GM12878 (cell line): ENCODE results near the gene APC2. TPM values are rescaled to one million over a fixed set of nuclear protein-coding genes. Genes with fewer than 3 reads are reported as not detected.

Experiments
- ATAC-seq: fragments of 200-7000 bp; cut with Tn5 transposase; 3 replicates; pipeline ENCODE4 v1.9.1; 2020; ENCODE audit warnings: mild to moderate bottlenecking, moderate library complexity
- BruUV-seq: library from RNA; stranded (reverse); fragments of 400-500 nt; replicated peaks from 2 replicates; lab custom pipeline; 2021; lab: Mats Ljungman, UMichigan
- CTCF ChIA-PET: fragments of 300-600 bp; sonication (Branson Sonifier 250); formaldehyde crosslinking; extraction: SDS; loops from one replicate; lab custom pipeline; 2021; ENCODE audit warnings: inconsistent platforms; lab: Yijun Ruan, JAX
- POLR2A ChIA-PET: fragments of 350-600 bp; formaldehyde crosslinking; extraction: SDS; loops from one replicate; lab custom pipeline; 2021; ENCODE audit warnings: inconsistent platforms; lab: Charles Lee
- RAD21 ChIA-PET: fragments of 300-600 bp; sonication (Branson Sonifier 250); formaldehyde crosslinking; loops from one replicate; lab custom pipeline; 2023; ENCODE audit warnings: antibody characterized with exemption; ENCODE audit not compliant: unreplicated experiment; lab: Charles Lee
- SMC1A ChIA-PET: fragments of 300-600 bp; sonication (Branson Sonifier 250); formaldehyde crosslinking; loops from one replicate; lab custom pipeline; 2023; ENCODE audit not compliant: unreplicated experiment, uncharacterized antibody; lab: Charles Lee
- DNase-seq: peaks from one replicate; pipeline ENCODE4 v3.0.0-alpha.2; 2011; ENCODE audit warnings: low read depth, low spot score
- FAIRE-seq: peaks from 3 replicates; lab custom pipeline; 2011; peaks lifted over from hg19 to GRCh38; lab: Jason Lieb, UNC
- H2AFZ ChIP-seq: 2 replicates; pipeline ENCODE4 v1.6.0; 2011; ENCODE audit warnings: low read depth, low read length, control low read depth; ENCODE audit not compliant: control insufficient read depth
- H3K27ac ChIP-seq: 2 replicates; pipeline ENCODE4 v1.5.1; 2011; ENCODE audit warnings: control low read depth; ENCODE audit not compliant: control insufficient read depth, insufficient read depth
- H3K27me3 ChIP-seq, 2 experiments: replicated peaks in 1 of 2; 2 replicates each; pipeline versions ENCODE4 v1.6.0 to v1.6.1; 2011; ENCODE audit warnings: low read length in 1 of 2; ENCODE audit not compliant: control insufficient read depth in 2 of 2, insufficient read depth in 2 of 2
- H3K36me3 ChIP-seq, 2 experiments: 2 replicates each; pipeline ENCODE4 v1.5.1; 2011; ENCODE audit warnings: low read length in 1 of 2; ENCODE audit not compliant: control insufficient read depth in 2 of 2, insufficient read depth in 2 of 2
- H3K4me1 ChIP-seq: 2 replicates; pipeline ENCODE4 v1.6.1; 2011; ENCODE audit warnings: mild to moderate bottlenecking, low read length, moderate library complexity, mixed read lengths; ENCODE audit not compliant: control insufficient read depth, insufficient read depth
- H3K4me2 ChIP-seq: 2 replicates; pipeline ENCODE4 v1.6.0; 2011; ENCODE audit warnings: control low read depth; ENCODE audit not compliant: control insufficient read depth, insufficient read depth
- H3K4me3 ChIP-seq: fragments of 200-600 bp; sonication (generic); 2 replicates; pipeline ENCODE4 v1.5.1; 2016
- H3K79me2 ChIP-seq: 2 replicates; pipeline ENCODE4 v1.6.0; 2011; ENCODE audit warnings: low read length; ENCODE audit not compliant: control insufficient read depth, insufficient read depth
- H3K9ac ChIP-seq: 2 replicates; pipeline ENCODE4 v1.8.0; 2011; ENCODE audit warnings: low read length, control low read depth, mixed read lengths; ENCODE audit not compliant: control insufficient read depth, insufficient read depth
- H3K9me3 ChIP-seq: replicated peaks from 3 replicates; pipeline ENCODE4 v1.5.1; 2011; ENCODE audit warnings: mild to moderate bottlenecking, low read length; ENCODE audit not compliant: control insufficient read depth, insufficient read depth
- H4K20me1 ChIP-seq: 2 replicates; pipeline ENCODE4 v1.6.0; 2011; ENCODE audit not compliant: control insufficient read depth, insufficient read depth
- CBX5 ChIP-seq: sonication (generic); IDR thresholded peaks from 2 replicates; pipeline ENCODE4 v1.6.1; 2016; ENCODE audit warnings: low read depth, moderate library complexity, mild to moderate bottlenecking, inconsistent platforms
- EGR1 ChIP-seq, 2 experiments: IDR thresholded peaks; 1 replicate in 1 of 2; 2 replicates in 1 of 2; pipeline ENCODE4 v1.6.1; 2011 to 2012; ENCODE audit warnings: low read depth in 2 of 2, low read length in 2 of 2, borderline replicate concordance in 1 of 2, mild to moderate bottlenecking in 1 of 2, moderate library complexity in 1 of 2
- IRF3 ChIP-seq: fragments of 450-650 bp; IDR thresholded peaks from 2 replicates; pipeline ENCODE4 v1.6.1; 2014; ENCODE audit warnings: mild to moderate bottlenecking
- MTA3 ChIP-seq: IDR thresholded peaks from 2 replicates; pipeline ENCODE4 v1.6.1; 2012; ENCODE audit warnings: low read length, inconsistent platforms, borderline replicate concordance
- MYB ChIP-seq: fragments of 150-350 bp; IDR thresholded peaks from 2 replicates; pipeline ENCODE4 v1.6.1; 2014; ENCODE audit warnings: mild to moderate bottlenecking, low read depth, low read length, borderline replicate concordance
- NRF1 ChIP-seq: conservative IDR thresholded peaks from 2 replicates; pipeline ENCODE4 v1.6.1; 2011; ENCODE audit warnings: mild to moderate bottlenecking, low read depth, low read length, improper control_type of control experiment
- RFX5 ChIP-seq: IDR thresholded peaks from 2 replicates; pipeline ENCODE4 v1.6.1; 2011; ENCODE audit warnings: low read depth, low read length, improper control_type of control experiment
- STAT3 ChIP-seq: IDR thresholded peaks from 2 replicates; pipeline ENCODE4 v1.6.1; 2011; ENCODE audit warnings: low read depth, low read length, improper control_type of control experiment
- WGBS: methylation state at CpG from one replicate; pipeline ENCODE4 v1.1.6; 2016; ENCODE audit warnings: low lambda C conversion rate; ENCODE audit not compliant: insufficient replicate concordance, insufficient coverage; ENCODE audit errors: missing lambda C conversion rate; 5-methylcytosine and 5-hydroxymethylcytosine counted together
- in situ Hi-C: fragments of 300-500 bp; cut with MboI; formaldehyde crosslinking; loops from 9 replicates; pipeline ENCODE4 v1.14.3; 2018; ENCODE audit warnings: mixed read lengths
- intact Hi-C: fragments of 100-400 bp; cut with micrococcal nuclease; formaldehyde crosslinking; loops from one replicate; pipeline ENCODE4 v1.14.2; 2022; ENCODE audit not compliant: unreplicated experiment
- polyA plus RNA-seq, 11 experiments: library from polyadenylated mRNA; depleted of rRNA in 4 of 11; unstranded in 6 of 11; stranded (reverse) in 5 of 11; fragments of >200 nt; fragmentation: Nextera tagmentation in 4 of 11; fragmentation: Illumina TruSeq in 1 of 11; extraction: Ambion mirVana in 4 of 11; extraction: Trizol in 1 of 11; gene quantifications; 1 replicate in 1 of 11; 2 replicates in 10 of 11; pipeline versions ENCODE4 v1.2.1 to v1.2.3, GENCODE V29; 2011 to 2016; ENCODE audit warnings: inconsistent platforms in 2 of 11, missing spikeins in 2 of 11, low read depth in 1 of 11
- total RNA-seq, 4 experiments: library from RNA; depleted of rRNA in 3 of 4; stranded (reverse); fragments of >200 nt in 3 of 4; fragmentation: Illumina TruSeq in 1 of 4; extraction: Trizol in 1 of 4; gene quantifications; 2 replicates each; pipeline versions ENCODE4 v1.2.1 to v1.2.3, GENCODE V29; 2013 to 2021

Gene APC2
- total and polyA plus RNA-seq, 10 of the 15 experiments (the other 5 are each of a cell fraction or from before 2014, with no cell fraction given) = under 0.01 to 0.73 (median 0.04) TPM; not detected in 5

DNA sequence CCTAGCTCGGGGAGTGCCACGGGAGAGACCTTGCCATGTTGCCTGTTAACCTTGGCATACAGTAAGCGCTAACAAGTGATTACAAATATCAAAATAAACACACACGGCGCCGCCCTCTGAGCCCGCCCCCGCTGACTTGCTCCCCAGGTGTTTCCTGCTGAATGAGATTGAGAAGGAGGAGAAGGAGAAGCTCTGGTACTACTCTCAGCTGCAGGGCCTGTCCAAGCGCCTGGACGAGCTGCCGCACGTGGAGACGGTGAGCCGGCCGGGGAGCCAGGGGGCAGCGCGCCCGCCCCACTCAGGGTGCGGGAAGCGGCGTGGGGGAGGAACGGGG, 5.0 kb downstream of the APC2 start:
- Histone ChIP-seq H3K4me3 (no peak overlapping the region), H3K36me3 (no peaks in the 10 kb centered on the region), H2AFZ (no peak overlapping the region), H3K27me3 (peaks cover 5% of the 10 kb centered on the region in 2 experiments; a peak in 2 of 4 replicates), H3K4me1 (peaks cover 3% of the 10 kb centered on the region), H3K9me3 (no peaks in the 10 kb centered on the region; the same call in 2 of the 3 replicates), H3K4me2 (0 out of 2 replicates have a peak overlapping the region, but pooled peaks have one; percentile 25), H3K9ac (no peak overlapping the region), H4K20me1 (no peaks in the 10 kb centered on the region), H3K27ac (no peak overlapping the region), H3K79me2 (no peaks in the 10 kb centered on the region)
- no TSS peak for BruUV-seq
- RAD21 ChIA-PET = no interaction called here
- FAIRE-seq (no peak), DNase-seq (no peak), ATAC-seq (no peak)
- intact Hi-C loops = no loop called here
- POLR2A ChIA-PET = no interaction called here
- TF ChIP-seq RFX5 = no peak
- TF ChIP-seq MYB = no peak
- no peak for TF ChIP-seq NRF1
- no peak for TF ChIP-seq IRF3
- 0 out of 3 replicates have a peak, but pooled peaks of 1 of the 2 experiments have one; percentile 35 for TF ChIP-seq EGR1 (IDR thresholded peaks at IDR 0.05; ENCODE audit: borderline replicate concordance in 1 of 2, low read depth in 2 of 2, low read length in 2 of 2)
- no peak for TF ChIP-seq CBX5
- TF ChIP-seq STAT3 = no peak
- TF ChIP-seq MTA3 = no peak
- in situ Hi-C loops = no loop called here
- CTCF ChIA-PET = interaction anchor here (1.3 kb wide), 1 partner anchor 11 kb away, joined by 3 read pairs; no protein-coding TSS in a partner anchor
- WGBS = 6% methylated on average over 22 of the region's 22 CpGs
- SMC1A ChIA-PET = no interaction called here
